ENCODE measurements around the gene LIPG. TPM values are rescaled to one million over a fixed set of nuclear protein-coding genes. Genes with fewer than 3 reads are reported as not detected.

Gene LIPG
- total RNA-seq, 1 experiment from 2014 or later = 57.8 TPM

DNA sequence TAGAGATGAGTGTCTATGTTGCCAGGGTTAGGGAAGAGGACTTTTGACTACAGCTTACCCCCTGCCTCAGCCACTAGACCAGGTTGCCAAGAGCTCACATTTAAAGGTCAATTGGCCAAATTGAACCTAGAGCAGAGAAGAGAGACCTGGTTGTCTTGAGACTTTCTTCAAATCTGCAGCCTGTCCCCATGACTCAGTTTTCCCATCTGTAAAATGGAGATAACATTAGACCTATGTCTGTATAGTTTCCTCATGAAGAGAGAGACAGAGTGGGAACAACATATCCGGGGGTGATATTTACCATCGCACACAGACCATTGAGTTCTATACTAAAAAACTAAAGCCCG is 1.6 kb upstream of the LIPG start:
- Mint-ChIP-seq H3K4me1 (ENCODE audit: insufficient read depth, unreplicated experiment) (peaks cover 44% of the 10 kb centered on the region), H3K9me3 (ENCODE audit: unreplicated experiment) (no peaks in the 10 kb centered on the region), H3K36me3 (ENCODE audit: insufficient read depth, unreplicated experiment) (no peaks in the 10 kb centered on the region), H3K27me3 (ENCODE audit: insufficient read depth, unreplicated experiment) (no peaks in the 10 kb centered on the region), H3K27ac (ENCODE audit: low read depth, unreplicated experiment) (no peak overlapping the region), H3K4me3 (ENCODE audit: unreplicated experiment) (peak overlapping the region; percentile 66)
- TF ChIP-seq, protein P1, sequence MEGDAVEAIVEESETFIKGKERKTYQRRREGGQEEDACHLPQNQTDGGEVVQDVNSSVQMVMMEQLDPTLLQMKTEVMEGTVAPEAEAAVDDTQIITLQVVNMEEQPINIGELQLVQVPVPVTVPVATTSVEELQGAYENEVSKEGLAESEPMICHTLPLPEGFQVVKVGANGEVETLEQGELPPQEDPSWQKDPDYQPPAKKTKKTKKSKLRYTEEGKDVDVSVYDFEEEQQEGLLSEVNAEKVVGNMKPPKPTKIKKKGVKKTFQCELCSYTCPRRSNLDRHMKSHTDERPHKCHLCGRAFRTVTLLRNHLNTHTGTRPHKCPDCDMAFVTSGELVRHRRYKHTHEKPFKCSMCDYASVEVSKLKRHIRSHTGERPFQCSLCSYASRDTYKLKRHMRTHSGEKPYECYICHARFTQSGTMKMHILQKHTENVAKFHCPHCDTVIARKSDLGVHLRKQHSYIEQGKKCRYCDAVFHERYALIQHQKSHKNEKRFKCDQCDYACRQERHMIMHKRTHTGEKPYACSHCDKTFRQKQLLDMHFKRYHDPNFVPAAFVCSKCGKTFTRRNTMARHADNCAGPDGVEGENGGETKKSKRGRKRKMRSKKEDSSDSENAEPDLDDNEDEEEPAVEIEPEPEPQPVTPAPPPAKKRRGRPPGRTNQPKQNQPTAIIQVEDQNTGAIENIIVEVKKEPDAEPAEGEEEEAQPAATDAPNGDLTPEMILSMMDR (IDR thresholded peaks at IDR 0.05; ENCODE audit: unreplicated experiment) = no peak
- ChIA-PET POLR2A (interaction anchor here (2.3 kb wide), 1 partner anchor 130 kb away, joined by 11 read pairs; no protein-coding TSS in a partner anchor), CTCF (interaction anchor here (0.5 to 5.3 kb wide), 22 partner anchors 8 to 636 kb away, joined by 3 to 54 read pairs (median 4); no protein-coding TSS in a partner anchor)
- intact Hi-C loops (cut with micrococcal nuclease) = no loop called here
- BruUV-seq (replicated peaks) = no TSS peak
- no peak for DNase-seq (ENCODE audit: unreplicated experiment)

- peak overlapping the region; percentile 66 for H3K4me3 Mint-ChIP-seq (ENCODE audit: unreplicated experiment)
- TF ChIP-seq, protein P1 (IDR thresholded peaks at IDR 0.05; ENCODE audit: unreplicated experiment) = no peak
- CTCF ChIA-PET = interaction anchor here (0.6 to 5.3 kb wide), 20 partner anchors 9 to 797 kb away, joined by 3 to 54 read pairs (median 4); no protein-coding TSS in a partner anchor
- H3K36me3 Mint-ChIP-seq (ENCODE audit: insufficient read depth, unreplicated experiment) = no peaks in the 10 kb centered on the region
- BruUV-seq (replicated peaks) = no TSS peak
- intact Hi-C loops (cut with micrococcal nuclease) = no loop called here
- H3K27me3 Mint-ChIP-seq (ENCODE audit: insufficient read depth, unreplicated experiment) = no peaks in the 10 kb centered on the region
- POLR2A ChIA-PET = interaction anchor here (0.7 to 2.6 kb wide), 8 partner anchors 9 to 278 kb away, joined by 3 to 13 read pairs (median 4); partner anchors contain the start of gene C18orf32
- H3K9me3 Mint-ChIP-seq (ENCODE audit: unreplicated experiment) = no peaks in the 10 kb centered on the region
- peak; percentile 34 for DNase-seq (ENCODE audit: unreplicated experiment)
- peaks cover 46% of the 10 kb centered on the region for H3K4me1 Mint-ChIP-seq (ENCODE audit: insufficient read depth, unreplicated experiment)
- no peak overlapping the region for H3K27ac Mint-ChIP-seq (ENCODE audit: low read depth, unreplicated experiment)
Measured at GRCh38 chr18:49560624-49561288, 1.1 kb upstream of the LIPG start.

- CTCF ChIA-PET = interaction anchor here (0.5 to 1.4 kb wide), 6 partner anchors 33 to 641 kb away, joined by 3 to 6 read pairs (median 4); no protein-coding TSS in a partner anchor
- POLR2A ChIA-PET = interaction anchor here (0.7 to 2.6 kb wide), 9 partner anchors 47 to 296 kb away, joined by 3 to 13 read pairs (median 4); partner anchors contain the start of gene C18orf32
- peak overlapping the region; percentile 66 for H3K4me3 Mint-ChIP-seq (ENCODE audit: unreplicated experiment)
- peaks cover 49% of the 10 kb centered on the region for H3K4me1 Mint-ChIP-seq (ENCODE audit: insufficient read depth, unreplicated experiment)
- TSS peak; percentile 23 for BruUV-seq (replicated peaks)
- peaks cover 5% of the 10 kb centered on the region for H3K36me3 Mint-ChIP-seq (ENCODE audit: insufficient read depth, unreplicated experiment)
- TF ChIP-seq, protein P1 (IDR thresholded peaks at IDR 0.05; ENCODE audit: unreplicated experiment) = no peak
- no peaks in the 10 kb centered on the region for H3K9me3 Mint-ChIP-seq (ENCODE audit: unreplicated experiment)
- intact Hi-C loops (cut with micrococcal nuclease) = loop anchor here (2.0 kb wide), 1 partner anchor 128 kb away; no protein-coding TSS in a partner anchor
- peak overlapping the region; percentile 1 for H3K27ac Mint-ChIP-seq (ENCODE audit: low read depth, unreplicated experiment)
- DNase-seq (ENCODE audit: unreplicated experiment) = peak; percentile 47
- no peaks in the 10 kb centered on the region for H3K27me3 Mint-ChIP-seq (ENCODE audit: insufficient read depth, unreplicated experiment)
Measured at GRCh38 chr18:49562481-49563129, 748 bp downstream of the LIPG start.

DNA sequence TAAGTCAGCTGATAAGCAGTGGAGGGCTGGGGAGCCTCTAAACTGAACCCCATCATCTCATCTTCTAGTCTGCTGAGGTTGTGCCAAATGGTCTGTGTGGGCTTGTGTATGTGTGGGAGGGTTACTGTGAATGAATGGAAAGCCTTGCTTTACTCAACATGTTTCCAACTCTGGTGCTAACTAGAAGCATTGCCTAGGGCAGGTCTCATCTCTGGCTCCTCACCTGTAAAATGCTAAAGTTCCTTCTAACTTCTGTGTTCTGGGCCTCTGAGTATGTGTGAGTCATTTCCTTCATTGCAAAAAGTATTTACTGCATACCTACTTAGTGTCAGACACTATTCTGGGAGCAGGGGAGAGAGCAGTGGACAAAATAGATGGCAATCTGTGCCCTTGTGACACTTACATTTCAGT is 1.3 kb downstream of the LIPG start:
- Mint-ChIP-seq H3K4me3 (ENCODE audit: unreplicated experiment) (peak overlapping the region; percentile 66), H3K27ac (ENCODE audit: low read depth, unreplicated experiment) (peak overlapping the region; percentile 1), H3K4me1 (ENCODE audit: insufficient read depth, unreplicated experiment) (peaks cover 49% of the 10 kb centered on the region), H3K36me3 (ENCODE audit: insufficient read depth, unreplicated experiment) (peaks cover 10% of the 10 kb centered on the region), H3K9me3 (ENCODE audit: unreplicated experiment) (no peaks in the 10 kb centered on the region), H3K27me3 (ENCODE audit: insufficient read depth, unreplicated experiment) (no peaks in the 10 kb centered on the region)
- no TSS peak for BruUV-seq (replicated peaks)
- POLR2A ChIA-PET = interaction anchor here (0.7 to 2.6 kb wide), 10 partner anchors 21 to 295 kb away, joined by 3 to 13 read pairs (median 4); partner anchors contain the start of gene C18orf32
- peak; percentile 90 for DNase-seq (ENCODE audit: unreplicated experiment)
- intact Hi-C loops (cut with micrococcal nuclease) = loop anchor here (2.0 kb wide), 1 partner anchor 128 kb away; no protein-coding TSS in a partner anchor
- CTCF ChIA-PET = interaction anchor here (0.6 to 1.4 kb wide), 5 partner anchors 33 to 222 kb away, joined by 3 to 6 read pairs (median 5); no protein-coding TSS in a partner anchor
- TF ChIP-seq, protein P1 (IDR thresholded peaks at IDR 0.05; ENCODE audit: unreplicated experiment) = no peak
